Hepatocyte (in vitro differentiated cells): ENCODE results near the gene LDLRAD2. TPM values are rescaled to one million over a fixed set of nuclear protein-coding genes. Genes with fewer than 3 reads are reported as not detected.

Experiments
- DNase-seq: peaks from one replicate; pipeline ENCODE4 v3.0.0-alpha.2; 2016; ENCODE audit warnings: low spot score
- H2AFZ ChIP-seq: fragments of 200-600 bp; sonication (generic); 2 replicates; pipeline ENCODE4 v1.6.0; 2016; ENCODE audit warnings: antibody characterized with exemption, mild to moderate bottlenecking
- H3K27ac ChIP-seq: fragments of 200-600 bp; sonication (generic); 2 replicates; pipeline ENCODE4 v1.5.1; 2016; ENCODE audit warnings: mild to moderate bottlenecking
- H3K27me3 ChIP-seq: fragments of 200-600 bp; sonication (generic); 2 replicates; pipeline ENCODE4 v1.6.1; 2016
- H3K36me3 ChIP-seq: fragments of 200-600 bp; sonication (generic); replicated peaks from 2 replicates; pipeline ENCODE4 v1.5.1; 2016; ENCODE audit warnings: low read depth; ENCODE audit not compliant: insufficient read depth
- H3K4me1 ChIP-seq: fragments of 200-600 bp; sonication (generic); 2 replicates; pipeline ENCODE4 v1.5.1; 2016; ENCODE audit warnings: mild to moderate bottlenecking, moderate library complexity; ENCODE audit not compliant: insufficient read depth
- H3K4me2 ChIP-seq: fragments of 200-600 bp; sonication (generic); 2 replicates; pipeline ENCODE4 v1.6.0; 2016
- H3K4me3 ChIP-seq: fragments of 200-600 bp; sonication (generic); 2 replicates; pipeline ENCODE4 v1.5.1; 2016; ENCODE audit warnings: mild to moderate bottlenecking
- H3K79me2 ChIP-seq: fragments of 200-600 bp; sonication (generic); 2 replicates; pipeline ENCODE4 v1.6.0; 2017; ENCODE audit warnings: mild to moderate bottlenecking
- H3K9me2 ChIP-seq: fragments of 200-600 bp; sonication (generic); replicated peaks from 2 replicates; pipeline ENCODE4 v1.6.0; 2017; ENCODE audit warnings: mild to moderate bottlenecking; ENCODE audit not compliant: insufficient read depth
- H3K9me3 ChIP-seq: fragments of 200-600 bp; sonication (generic); 2 replicates; pipeline ENCODE4 v1.5.1; 2016; ENCODE audit warnings: low read depth, mild to moderate bottlenecking
- H4K20me1 ChIP-seq: fragments of 200-600 bp; sonication (generic); 2 replicates; pipeline ENCODE4 v1.6.0; 2016; ENCODE audit warnings: mild to moderate bottlenecking; ENCODE audit not compliant: insufficient read depth, poor library complexity, severe bottlenecking
- EZH2 ChIP-seq: fragments of 200-600 bp; sonication (generic); IDR thresholded peaks from 2 replicates; pipeline ENCODE4 v1.6.1; 2016; ENCODE audit warnings: antibody characterized with exemption, mild to moderate bottlenecking, borderline replicate concordance
- EZH2phosphoT487 ChIP-seq: fragments of 200-600 bp; sonication (generic); IDR thresholded peaks from one replicate; pipeline ENCODE4 v1.6.1; 2018; ENCODE audit warnings: antibody characterized with exemption, mild to moderate bottlenecking, low read depth, moderate library complexity; ENCODE audit not compliant: unreplicated experiment, severe bottlenecking
- WGBS: methylation state at CpG from one replicate; pipeline ENCODE4 v1.1.6; 2016; ENCODE audit warnings: low lambda C conversion rate; ENCODE audit errors: missing lambda C conversion rate; 5-methylcytosine and 5-hydroxymethylcytosine counted together
- polyA plus RNA-seq: library from polyadenylated mRNA; unstranded; fragments of >200 nt; fragmentation: Nextera tagmentation; extraction: Ambion mirVana; gene quantifications from 2 replicates; pipeline ENCODE4 v1.2.1, GENCODE V29; 2016
- total RNA-seq: library from RNA; depleted of rRNA; stranded (reverse); fragments of >200 nt; gene quantifications from 2 replicates; pipeline ENCODE4 v1.2.3, GENCODE V29; 2014
- TF ChIP-seq, protein P1 (sequence below): fragments of 200-600 bp; sonication (generic); IDR thresholded peaks from 2 replicates; pipeline ENCODE4 v1.5.1; 2016; ENCODE audit warnings: antibody characterized with exemption, mild to moderate bottlenecking; ENCODE audit not compliant: poor library complexity

The LDLRAD2 gene
- total and polyA plus RNA-seq, 2 experiments from 2014 or later, result 0.10 to 8.2 TPM

DNA sequence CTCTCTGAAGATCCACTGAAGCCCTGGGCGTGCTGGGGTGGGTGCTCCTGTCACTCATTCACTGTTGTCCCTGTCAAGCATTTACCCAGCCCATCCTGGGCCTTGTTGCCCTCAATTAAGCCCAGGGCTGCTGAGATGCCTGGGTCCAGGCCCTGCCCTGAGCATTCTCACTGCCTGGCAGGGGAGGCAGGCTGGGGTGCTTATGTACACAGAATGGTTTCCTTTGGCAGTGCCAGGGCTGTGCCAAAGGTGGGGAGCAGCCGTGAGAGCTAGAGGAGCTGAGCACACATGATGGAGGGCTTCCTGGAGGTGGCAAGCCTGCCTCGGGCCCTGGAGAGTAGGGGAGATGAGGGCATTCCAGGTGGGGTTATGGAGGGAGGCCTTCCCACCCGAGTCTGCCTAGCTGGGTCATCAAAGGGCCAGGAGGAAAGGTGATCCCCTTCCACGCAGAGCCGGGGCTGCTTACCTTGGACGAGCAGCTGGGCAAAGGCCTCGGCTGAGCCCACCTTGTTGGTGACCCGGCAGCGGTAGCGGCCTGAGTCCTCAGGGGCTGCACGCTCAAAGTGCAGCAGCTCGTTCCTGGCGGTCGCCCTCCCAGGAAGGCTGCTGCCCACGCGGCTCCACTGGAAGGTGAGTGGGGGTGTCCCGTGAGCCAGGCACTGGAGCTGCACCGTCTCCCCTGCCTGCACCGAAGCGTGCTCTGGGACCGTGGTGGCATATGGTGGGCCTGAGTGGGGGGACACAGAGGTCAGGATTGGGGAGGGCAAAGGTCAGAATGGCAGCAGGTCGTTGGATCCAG lies 26.5 kb downstream of the LDLRAD2 start:
- DNase-seq, result no peak
- peaks cover 2% of the 10 kb centered on the region for H3K36me3 ChIP-seq
- no peak for TF ChIP-seq EZH2phosphoT487
- TF ChIP-seq, protein P1, sequence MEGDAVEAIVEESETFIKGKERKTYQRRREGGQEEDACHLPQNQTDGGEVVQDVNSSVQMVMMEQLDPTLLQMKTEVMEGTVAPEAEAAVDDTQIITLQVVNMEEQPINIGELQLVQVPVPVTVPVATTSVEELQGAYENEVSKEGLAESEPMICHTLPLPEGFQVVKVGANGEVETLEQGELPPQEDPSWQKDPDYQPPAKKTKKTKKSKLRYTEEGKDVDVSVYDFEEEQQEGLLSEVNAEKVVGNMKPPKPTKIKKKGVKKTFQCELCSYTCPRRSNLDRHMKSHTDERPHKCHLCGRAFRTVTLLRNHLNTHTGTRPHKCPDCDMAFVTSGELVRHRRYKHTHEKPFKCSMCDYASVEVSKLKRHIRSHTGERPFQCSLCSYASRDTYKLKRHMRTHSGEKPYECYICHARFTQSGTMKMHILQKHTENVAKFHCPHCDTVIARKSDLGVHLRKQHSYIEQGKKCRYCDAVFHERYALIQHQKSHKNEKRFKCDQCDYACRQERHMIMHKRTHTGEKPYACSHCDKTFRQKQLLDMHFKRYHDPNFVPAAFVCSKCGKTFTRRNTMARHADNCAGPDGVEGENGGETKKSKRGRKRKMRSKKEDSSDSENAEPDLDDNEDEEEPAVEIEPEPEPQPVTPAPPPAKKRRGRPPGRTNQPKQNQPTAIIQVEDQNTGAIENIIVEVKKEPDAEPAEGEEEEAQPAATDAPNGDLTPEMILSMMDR, result no peak
- TF ChIP-seq EZH2, result no peak
- H3K4me3 ChIP-seq, result no peak overlapping the region
- no peak overlapping the region for H3K4me2 ChIP-seq
- no peak overlapping the region for H2AFZ ChIP-seq
- H4K20me1 ChIP-seq, result no peaks in the 10 kb centered on the region
- whole genome bisulfite sequencing, result 91% methylated on average over 19 of the region's 23 CpGs
- H3K27me3 ChIP-seq, result no peaks in the 10 kb centered on the region
- H3K4me1 ChIP-seq, result no peaks in the 10 kb centered on the region
- no peaks in the 10 kb centered on the region for H3K9me2 ChIP-seq
- no peaks in the 10 kb centered on the region for H3K9me3 ChIP-seq
- H3K27ac ChIP-seq, result no peak overlapping the region
- no peaks in the 10 kb centered on the region for H3K79me2 ChIP-seq

DNA sequence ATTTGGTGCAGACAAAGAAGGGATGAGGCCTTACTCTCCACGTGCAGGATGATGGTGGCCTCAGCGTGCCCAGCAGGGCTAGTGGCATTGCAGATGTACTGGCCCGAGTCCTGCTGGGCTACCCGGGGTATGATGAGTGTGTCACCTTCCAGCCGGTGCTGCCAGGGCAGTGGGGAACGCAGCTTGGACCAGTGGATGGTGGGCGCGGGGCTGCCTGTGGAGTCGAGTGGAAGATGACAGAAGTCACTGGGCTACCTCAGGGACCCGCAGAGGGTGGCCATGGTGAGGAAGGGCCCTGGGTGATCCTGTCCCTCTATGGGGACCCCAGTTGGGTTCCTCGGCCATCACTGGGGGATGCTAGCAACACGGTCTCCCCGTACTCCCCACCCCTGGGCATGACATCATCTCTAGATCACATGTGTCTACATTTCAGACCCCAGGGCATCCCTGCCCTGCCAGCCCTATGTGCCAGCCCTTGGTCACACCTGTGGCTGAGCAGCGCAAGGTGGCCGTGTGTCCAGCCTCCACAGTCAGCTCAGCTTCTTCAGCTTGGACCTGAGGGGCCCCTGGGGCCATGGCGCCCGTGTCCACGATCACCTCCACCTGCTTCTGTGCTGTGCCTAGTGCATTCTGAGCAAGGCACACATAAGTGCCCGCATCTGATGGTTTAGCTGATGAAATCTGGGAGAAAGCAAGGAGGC lies 27.4 kb downstream of the LDLRAD2 start:
- no peak overlapping the region for H3K27ac ChIP-seq
- no peak overlapping the region for H3K4me3 ChIP-seq
- H4K20me1 ChIP-seq, result no peaks in the 10 kb centered on the region
- H3K36me3 ChIP-seq, result peaks cover 2% of the 10 kb centered on the region
- TF ChIP-seq, protein P1, result no peak
- TF ChIP-seq EZH2phosphoT487, result no peak
- no peak for TF ChIP-seq EZH2
- no peaks in the 10 kb centered on the region for H3K79me2 ChIP-seq
- 94% methylated on average over 19 of the region's 19 CpGs for WGBS
- no peak overlapping the region for H2AFZ ChIP-seq
- H3K9me2 ChIP-seq, result no peaks in the 10 kb centered on the region
- H3K9me3 ChIP-seq, result no peaks in the 10 kb centered on the region
- no peaks in the 10 kb centered on the region for H3K4me1 ChIP-seq
- no peak for DNase-seq
- H3K4me2 ChIP-seq, result no peak overlapping the region
- H3K27me3 ChIP-seq, result no peaks in the 10 kb centered on the region

GRCh38 chr1:21840981-21841380 lies 28.9 kb downstream of the LDLRAD2 start:
- Histone ChIP-seq H3K4me2 (no peak overlapping the region), H3K27ac (no peak overlapping the region), H3K9me2 (no peaks in the 10 kb centered on the region), H3K4me3 (no peak overlapping the region), H3K9me3 (no peaks in the 10 kb centered on the region), H3K79me2 (no peaks in the 10 kb centered on the region), H3K27me3 (no peaks in the 10 kb centered on the region), H3K4me1 (no peaks in the 10 kb centered on the region), H2AFZ (no peak overlapping the region), H4K20me1 (no peaks in the 10 kb centered on the region), H3K36me3 (no peaks in the 10 kb centered on the region)
- TF ChIP-seq, protein P1, result no peak
- WGBS, result 92% methylated on average over 13 of the region's 13 CpGs
- no peak for DNase-seq
